ENCODE data around the gene CDX1. TPM values are rescaled to one million over a fixed set of nuclear protein-coding genes. Genes with fewer than 3 reads are reported as not detected.

The CDX1 gene
- polyA plus RNA-seq (2013, experiment 1 of 2) = 4.8 TPM
- 4.8 TPM for polyA plus RNA-seq (2013, experiment 2 of 2)

GRCh38 chr5:150166650-150167511, at the start of gene CDX1:
Gene CDX1 (plus strand): TSS chr5:150166778. CDS start chr5:150166877, 99 bp downstream.
- Histone ChIP-seq H3K56ac (ENCODE audit: low read length) (peak within 1 kb of the TSS; percentile 75), H4K5ac (ENCODE audit: low read length) (no peak within 1 kb of the TSS), H3K4me1 (ENCODE audit: control insufficient read depth, low read depth, low read length) (no peaks in the 10 kb centered on the region), H3K27me3 (ENCODE audit: insufficient read depth, low read length, poor library complexity) (no peaks in the 10 kb centered on the region), H3K27ac (ENCODE audit: low read depth, low read length) (no peak within 1 kb of the TSS), H3K79me2 (ENCODE audit: control insufficient read depth, insufficient read depth, low read length) (no peaks in the 10 kb centered on the region), H2BK5ac (ENCODE audit: low read length) (no peak within 1 kb of the TSS), H3K4me2 (ENCODE audit: low read length) (peak within 1 kb of the TSS; percentile 13), H3K4ac (ENCODE audit: low read depth, low read length) (peak within 1 kb of the TSS; percentile 24), H3K23ac (ENCODE audit: low read length) (no peak within 1 kb of the TSS), H3K79me1 (ENCODE audit: low read length) (no peaks in the 10 kb centered on the region), H2BK15ac (replicated peaks; ENCODE audit: low read depth) (no peak within 1 kb of the TSS), H2AK5ac (ENCODE audit: low read length) (no peak within 1 kb of the TSS), H3K4me3 (ENCODE audit: low read length) (no peak within 1 kb of the TSS), H3K9ac (ENCODE audit: low read length) (no peak within 1 kb of the TSS), H2BK120ac (ENCODE audit: low read depth, low read length) (no peak within 1 kb of the TSS), H3K36me3 (ENCODE audit: control insufficient read depth, insufficient read depth, low read length) (no peaks in the 10 kb centered on the region), H4K8ac (ENCODE audit: low read depth, low read length) (no peak within 1 kb of the TSS), H3K18ac (ENCODE audit: low read length) (peak within 1 kb of the TSS; percentile 43)
- peak; percentile 29 for DNase-seq
- no CpG with 5 or more reads among the region's 93 CpGs for WGBS (ENCODE audit: extremely low coverage, insufficient coverage, low lambda C conversion rate)

DNA sequence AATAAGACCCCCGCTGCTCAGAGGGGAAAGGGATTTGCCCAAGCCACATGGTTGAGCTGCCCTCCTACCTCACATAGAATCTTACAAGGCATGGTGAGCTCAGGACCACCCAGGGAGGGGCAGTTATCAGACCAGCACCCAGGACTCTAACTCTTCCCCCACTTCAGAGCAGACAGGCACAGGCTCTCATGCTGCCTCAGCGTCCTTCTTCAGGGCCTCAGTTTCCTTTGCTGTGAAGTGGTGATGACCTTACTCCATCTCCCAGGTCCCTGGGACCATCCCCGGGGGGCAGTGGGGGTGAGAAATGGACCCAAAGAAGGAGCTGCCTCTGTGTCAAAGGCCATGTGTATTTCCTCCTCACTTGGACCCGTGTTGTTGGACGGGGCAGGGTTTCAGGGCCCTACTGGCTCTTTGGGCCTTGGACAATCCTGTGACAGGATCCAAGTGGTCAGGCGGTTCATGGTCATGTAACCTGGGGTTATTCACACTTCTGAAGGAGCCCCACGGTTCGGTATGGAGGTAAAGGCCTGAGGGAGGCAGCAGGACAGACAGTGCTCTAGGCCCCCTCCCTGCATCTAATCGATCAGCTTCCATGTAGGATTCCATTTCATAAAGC, 48.5 kb upstream of the CDX1 start:
- Histone ChIP-seq H3K18ac (ENCODE audit: low read length) (no peak overlapping the region), H3K27ac (ENCODE audit: low read depth, low read length) (no peak overlapping the region), H4K5ac (ENCODE audit: low read length) (no peak overlapping the region), H3K56ac (ENCODE audit: low read length) (no peak overlapping the region), H3K79me2 (ENCODE audit: control insufficient read depth, insufficient read depth, low read length) (no peaks in the 10 kb centered on the region), H3K9ac (ENCODE audit: low read length) (no peak overlapping the region), H3K4me2 (ENCODE audit: low read length) (no peak overlapping the region), H2AK5ac (ENCODE audit: low read length) (no peak overlapping the region), H2BK5ac (ENCODE audit: low read length) (no peak overlapping the region), H3K4ac (ENCODE audit: low read depth, low read length) (no peak overlapping the region), H3K79me1 (ENCODE audit: low read length) (no peaks in the 10 kb centered on the region), H3K36me3 (ENCODE audit: control insufficient read depth, insufficient read depth, low read length) (no peaks in the 10 kb centered on the region), H2BK120ac (ENCODE audit: low read depth, low read length) (no peak overlapping the region), H3K27me3 (ENCODE audit: insufficient read depth, low read length, poor library complexity) (no peaks in the 10 kb centered on the region), H3K4me3 (ENCODE audit: low read length) (no peak overlapping the region), H3K4me1 (ENCODE audit: control insufficient read depth, low read depth, low read length) (no peaks in the 10 kb centered on the region), H2BK15ac (replicated peaks; ENCODE audit: low read depth) (no peak overlapping the region), H4K8ac (ENCODE audit: low read depth, low read length) (no peak overlapping the region), H3K23ac (ENCODE audit: low read length) (no peak overlapping the region)
- no CpG with 5 or more reads among the region's 9 CpGs for WGBS (ENCODE audit: extremely low coverage, insufficient coverage, low lambda C conversion rate)
- DNase-seq = no peak

GRCh38 chr5:150118561-150119229, 47.9 kb upstream of the CDX1 start:
- Histone ChIP-seq H4K5ac (ENCODE audit: low read length) (no peak overlapping the region), H3K23ac (ENCODE audit: low read length) (no peak overlapping the region), H3K9ac (ENCODE audit: low read length) (no peak overlapping the region), H3K79me1 (ENCODE audit: low read length) (no peaks in the 10 kb centered on the region), H3K79me2 (ENCODE audit: control insufficient read depth, insufficient read depth, low read length) (no peaks in the 10 kb centered on the region), H3K4me3 (ENCODE audit: low read length) (no peak overlapping the region), H3K4me1 (ENCODE audit: control insufficient read depth, low read depth, low read length) (no peaks in the 10 kb centered on the region), H3K18ac (ENCODE audit: low read length) (no peak overlapping the region), H3K4me2 (ENCODE audit: low read length) (no peak overlapping the region), H4K8ac (ENCODE audit: low read depth, low read length) (no peak overlapping the region), H2BK120ac (ENCODE audit: low read depth, low read length) (no peak overlapping the region), H3K27ac (ENCODE audit: low read depth, low read length) (no peak overlapping the region), H3K4ac (ENCODE audit: low read depth, low read length) (no peak overlapping the region), H3K27me3 (ENCODE audit: insufficient read depth, low read length, poor library complexity) (no peaks in the 10 kb centered on the region), H2BK5ac (ENCODE audit: low read length) (no peak overlapping the region), H3K56ac (ENCODE audit: low read length) (no peak overlapping the region), H2AK5ac (ENCODE audit: low read length) (no peak overlapping the region), H3K36me3 (ENCODE audit: control insufficient read depth, insufficient read depth, low read length) (no peaks in the 10 kb centered on the region), H2BK15ac (replicated peaks; ENCODE audit: low read depth) (no peak overlapping the region)
- DNase-seq = no peak
- no CpG with 5 or more reads among the region's 11 CpGs for WGBS (ENCODE audit: extremely low coverage, insufficient coverage, low lambda C conversion rate)

DNA sequence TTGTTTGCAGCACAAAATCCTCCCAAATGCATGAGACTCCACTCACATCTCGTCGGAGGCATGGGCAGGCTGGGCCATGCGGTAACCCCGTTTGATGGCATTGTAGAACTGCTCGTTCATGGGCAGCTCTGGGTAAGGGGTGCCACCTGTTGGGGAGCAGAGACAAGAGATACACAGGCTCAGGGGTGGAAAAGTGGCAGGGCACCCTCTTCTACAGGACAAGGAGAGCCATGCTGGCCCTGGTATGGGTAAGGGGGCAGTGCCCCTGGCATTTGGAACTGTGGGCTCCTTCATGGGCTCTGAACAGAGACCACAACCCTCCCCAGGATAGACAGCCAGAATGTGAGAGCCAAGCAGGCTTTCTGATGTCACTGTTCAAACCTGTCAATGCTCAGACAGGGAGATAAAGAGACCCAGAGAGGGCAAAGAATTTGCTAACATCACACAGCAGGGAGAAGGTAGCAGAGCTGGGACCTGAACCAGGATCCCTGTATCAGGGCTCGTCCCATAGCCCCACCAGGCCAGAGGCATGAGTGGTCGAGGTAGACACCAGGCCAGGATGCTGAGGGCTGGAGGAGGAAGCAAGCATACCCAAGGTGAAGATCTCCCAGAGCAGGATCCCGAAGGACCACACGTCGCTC, 47.0 kb upstream of the CDX1 start:
- Histone ChIP-seq H3K56ac (ENCODE audit: low read length) (no peak overlapping the region), H3K18ac (ENCODE audit: low read length) (no peak overlapping the region), H2BK5ac (ENCODE audit: low read length) (no peak overlapping the region), H3K9ac (ENCODE audit: low read length) (no peak overlapping the region), H3K27ac (ENCODE audit: low read depth, low read length) (no peak overlapping the region), H3K36me3 (ENCODE audit: control insufficient read depth, insufficient read depth, low read length) (no peaks in the 10 kb centered on the region), H2BK15ac (replicated peaks; ENCODE audit: low read depth) (no peak overlapping the region), H4K8ac (ENCODE audit: low read depth, low read length) (no peak overlapping the region), H3K23ac (ENCODE audit: low read length) (no peak overlapping the region), H2BK120ac (ENCODE audit: low read depth, low read length) (no peak overlapping the region), H2AK5ac (ENCODE audit: low read length) (no peak overlapping the region), H3K79me1 (ENCODE audit: low read length) (no peaks in the 10 kb centered on the region), H3K79me2 (ENCODE audit: control insufficient read depth, insufficient read depth, low read length) (no peaks in the 10 kb centered on the region), H3K27me3 (ENCODE audit: insufficient read depth, low read length, poor library complexity) (no peaks in the 10 kb centered on the region), H3K4ac (ENCODE audit: low read depth, low read length) (no peak overlapping the region), H4K5ac (ENCODE audit: low read length) (no peak overlapping the region), H3K4me1 (ENCODE audit: control insufficient read depth, low read depth, low read length) (no peaks in the 10 kb centered on the region), H3K4me3 (ENCODE audit: low read length) (no peak overlapping the region), H3K4me2 (ENCODE audit: low read length) (no peak overlapping the region)
- no CpG with 5 or more reads among the region's 10 CpGs for WGBS (ENCODE audit: extremely low coverage, insufficient coverage, low lambda C conversion rate)
- no peak for DNase-seq

DNA sequence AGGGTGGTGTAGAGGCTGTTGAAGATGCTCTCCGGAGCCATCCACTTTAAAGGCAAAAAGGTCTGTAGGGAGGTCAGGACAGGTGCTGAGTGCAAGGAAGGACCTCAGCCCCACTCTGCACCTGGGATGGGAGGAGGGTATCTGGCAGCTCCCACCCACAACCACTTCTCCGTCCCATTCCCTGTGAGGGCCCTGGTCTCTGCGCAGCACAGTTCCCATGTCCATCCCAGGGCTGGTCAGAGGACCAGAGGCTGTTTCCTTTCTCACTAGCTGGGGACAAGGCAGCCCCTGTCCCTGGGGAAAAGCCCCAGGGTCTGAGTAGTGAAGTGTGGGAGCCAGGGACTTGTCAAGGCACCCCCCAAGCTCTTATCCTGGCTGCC, 46.5 kb upstream of the CDX1 start:
- no peak overlapping the region for H2AK5ac ChIP-seq (ENCODE audit: low read length)
- no peaks in the 10 kb centered on the region for H3K79me2 ChIP-seq (ENCODE audit: control insufficient read depth, insufficient read depth, low read length)
- H4K5ac ChIP-seq (ENCODE audit: low read length) = no peak overlapping the region
- no peak overlapping the region for H3K56ac ChIP-seq (ENCODE audit: low read length)
- no peak for DNase-seq
- no peak overlapping the region for H3K4ac ChIP-seq (ENCODE audit: low read depth, low read length)
- H3K4me1 ChIP-seq (ENCODE audit: control insufficient read depth, low read depth, low read length) = no peaks in the 10 kb centered on the region
- no peak overlapping the region for H3K4me2 ChIP-seq (ENCODE audit: low read length)
- no peaks in the 10 kb centered on the region for H3K79me1 ChIP-seq (ENCODE audit: low read length)
- H3K27me3 ChIP-seq (ENCODE audit: insufficient read depth, low read length, poor library complexity) = no peaks in the 10 kb centered on the region
- H4K8ac ChIP-seq (ENCODE audit: low read depth, low read length) = no peak overlapping the region
- no peak overlapping the region for H2BK5ac ChIP-seq (ENCODE audit: low read length)
- H3K27ac ChIP-seq (ENCODE audit: low read depth, low read length) = no peak overlapping the region
- no peak overlapping the region for H2BK15ac ChIP-seq (replicated peaks; ENCODE audit: low read depth)
- no peaks in the 10 kb centered on the region for H3K36me3 ChIP-seq (ENCODE audit: control insufficient read depth, insufficient read depth, low read length)
- no peak overlapping the region for H3K18ac ChIP-seq (ENCODE audit: low read length)
- no peak overlapping the region for H3K23ac ChIP-seq (ENCODE audit: low read length)
- H2BK120ac ChIP-seq (ENCODE audit: low read depth, low read length) = no peak overlapping the region
- WGBS (ENCODE audit: extremely low coverage, insufficient coverage, low lambda C conversion rate) = no CpG with 5 or more reads among the region's 3 CpGs
- no peak overlapping the region for H3K4me3 ChIP-seq (ENCODE audit: low read length)
- H3K9ac ChIP-seq (ENCODE audit: low read length) = no peak overlapping the region
